ENCODE measurements around the gene HES6. TPM values are rescaled to one million over a fixed set of nuclear protein-coding genes. Genes with fewer than 3 reads are reported as not detected.

The HES6 gene
- total RNA-seq, 1 experiment from 2014 or later, result 17.9 TPM

- DNase-seq (ENCODE audit: low read depth), result peak; percentile 32
- in situ Hi-C loops (cut with HindIII; ENCODE audit: low pct_unique_long_range_greater_than_20kb, low sequenced_read_pairs), result no loop called here
Observed at GRCh38 chr2:238240757-238241711, 1.2 kb upstream of the HES6 start.

- no peak for DNase-seq (ENCODE audit: low read depth)
- in situ Hi-C loops (cut with HindIII; ENCODE audit: low pct_unique_long_range_greater_than_20kb, low sequenced_read_pairs), result no loop called here
Observed at GRCh38 chr2:238239543-238239862, 335 bp downstream of the HES6 start.

DNA sequence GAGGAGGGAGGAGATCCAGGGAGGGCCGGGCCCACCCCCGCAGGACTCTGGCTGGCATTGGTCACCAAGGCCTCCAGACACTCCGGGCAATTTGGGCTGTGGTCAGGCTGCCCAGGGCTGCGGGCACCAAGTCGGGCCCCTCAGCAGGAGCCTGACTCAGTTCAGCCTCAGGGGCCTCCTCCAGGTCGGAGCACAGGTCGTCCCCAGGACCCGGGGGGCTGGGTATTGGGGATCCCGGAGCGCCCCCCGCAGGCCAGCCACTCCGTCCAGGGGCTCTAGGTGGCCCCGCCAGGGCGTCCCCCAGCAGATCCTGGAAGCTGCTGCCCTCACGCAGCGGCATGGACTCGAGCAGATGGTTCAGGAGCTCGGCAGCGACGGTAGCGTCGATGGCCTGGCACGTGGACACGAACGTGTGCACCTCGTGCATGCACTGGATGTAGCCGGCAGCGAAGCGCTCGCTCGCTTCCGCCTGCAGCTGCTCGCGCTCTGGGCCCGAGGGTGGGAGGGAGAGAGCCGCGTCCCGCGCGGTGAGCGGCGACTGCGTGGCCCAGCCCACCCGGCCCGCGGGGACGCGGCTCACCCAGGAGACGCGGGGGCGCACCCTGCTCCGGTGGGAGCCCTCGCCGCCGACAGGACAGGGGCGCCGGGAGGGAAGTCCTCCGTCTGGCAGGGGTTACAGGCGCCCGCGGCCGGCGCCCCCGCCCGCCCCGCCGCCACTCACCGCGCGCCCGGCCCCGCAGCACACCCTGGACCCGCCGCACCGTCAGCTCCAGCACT, 884 bp downstream of the HES6 start:
- no peak for DNase-seq (ENCODE audit: low read depth)
- in situ Hi-C loops (cut with HindIII; ENCODE audit: low pct_unique_long_range_greater_than_20kb, low sequenced_read_pairs), result no loop called here

GRCh38 chr2:238238311-238238765, 1.5 kb downstream of the HES6 start:
- no peak for DNase-seq (ENCODE audit: low read depth)
- in situ Hi-C loops (cut with HindIII; ENCODE audit: low pct_unique_long_range_greater_than_20kb, low sequenced_read_pairs), result no loop called here

DNA sequence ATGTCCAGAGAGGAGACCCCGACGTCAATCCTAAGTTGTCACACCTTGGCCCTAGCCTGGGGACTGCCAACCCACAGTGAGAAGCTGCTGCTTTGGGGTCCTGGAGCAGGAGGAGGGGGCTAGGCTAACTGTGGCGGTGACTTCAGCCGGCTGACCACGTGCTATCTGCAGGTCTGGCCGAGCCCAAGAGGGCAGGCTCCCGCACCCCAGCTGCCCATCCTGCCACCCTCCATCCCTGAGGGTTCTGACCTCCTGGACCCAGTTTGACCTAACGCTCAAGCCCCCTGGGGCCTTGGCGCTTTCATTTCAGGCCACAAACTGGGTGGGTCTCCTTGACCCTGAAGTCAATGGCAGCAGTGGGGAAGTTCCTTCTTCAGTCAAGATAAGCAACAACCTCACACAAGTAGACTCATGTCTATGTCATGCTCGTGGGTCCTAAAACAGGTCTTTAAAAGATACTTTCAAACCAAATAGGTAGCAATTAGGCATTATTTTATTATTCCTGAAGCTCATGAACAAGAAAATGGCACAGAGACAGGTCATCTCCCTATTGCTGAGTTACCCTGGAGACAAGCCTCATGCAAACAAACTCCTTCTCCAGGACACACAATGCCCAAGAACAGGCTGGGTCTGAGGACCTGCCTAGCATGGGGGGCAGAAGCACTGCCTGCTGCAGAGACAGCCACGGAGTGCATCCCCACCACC, 2.3 kb downstream of the HES6 start:
- DNase-seq (ENCODE audit: low read depth), result no peak
- in situ Hi-C loops (cut with HindIII; ENCODE audit: low pct_unique_long_range_greater_than_20kb, low sequenced_read_pairs), result no loop called here

GRCh38 chr2:238236571-238236970, 3.3 kb downstream of the HES6 start:
- in situ Hi-C loops (cut with HindIII; ENCODE audit: low pct_unique_long_range_greater_than_20kb, low sequenced_read_pairs), result no loop called here
- no peak for DNase-seq (ENCODE audit: low read depth)

DNA sequence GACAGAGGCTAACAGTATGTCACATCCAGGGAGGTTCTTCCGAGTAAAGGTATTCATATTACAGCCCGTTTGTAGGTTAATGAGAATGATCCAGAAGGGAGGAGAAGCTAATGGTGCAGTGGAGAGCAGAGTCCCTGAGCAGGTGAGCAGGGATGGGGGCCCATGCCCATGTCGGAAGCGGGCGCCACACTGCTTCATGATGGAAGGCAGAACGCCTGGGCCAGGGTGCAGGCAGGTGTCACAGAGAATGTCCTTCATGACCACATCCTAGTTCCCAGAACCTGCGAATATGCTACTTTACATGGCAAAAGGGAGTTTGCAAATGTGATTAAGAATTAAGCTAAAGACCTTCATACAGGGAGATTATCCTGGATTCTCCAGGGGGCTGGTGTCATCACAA, 4.0 kb downstream of the HES6 start:
- in situ Hi-C loops (cut with HindIII; ENCODE audit: low pct_unique_long_range_greater_than_20kb, low sequenced_read_pairs), result no loop called here
- no peak for DNase-seq (ENCODE audit: low read depth)

- in situ Hi-C loops (cut with HindIII; ENCODE audit: low pct_unique_long_range_greater_than_20kb, low sequenced_read_pairs), result no loop called here
- DNase-seq (ENCODE audit: low read depth), result no peak
Observed at GRCh38 chr2:238235331-238235732, 4.5 kb downstream of the HES6 start.

DNA sequence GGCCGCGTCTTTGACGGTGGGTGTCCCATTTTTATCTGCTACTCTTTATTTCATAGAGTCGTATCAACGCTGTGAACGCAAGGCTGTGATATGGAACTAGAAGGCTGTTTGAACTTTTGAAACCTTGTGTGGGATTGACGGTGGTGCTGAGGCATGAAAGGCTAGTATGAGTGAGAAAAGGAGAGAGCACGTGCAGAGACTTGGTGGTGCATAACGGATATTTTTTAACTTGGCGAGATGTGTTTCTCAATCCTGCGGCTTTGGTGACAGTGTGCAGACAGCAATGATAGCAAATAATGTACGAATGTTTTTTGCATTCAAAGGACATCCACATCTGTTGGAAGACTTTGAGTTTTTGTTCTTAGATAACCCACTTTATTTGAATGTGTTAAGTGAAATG, 6.2 kb downstream of the HES6 start:
- DNase-seq (ENCODE audit: low read depth), result no peak
- in situ Hi-C loops (cut with HindIII; ENCODE audit: low pct_unique_long_range_greater_than_20kb, low sequenced_read_pairs), result no loop called here

GRCh38 chr2:238231809-238232208, 8.0 kb downstream of the HES6 start:
- no peak for DNase-seq (ENCODE audit: low read depth)
- in situ Hi-C loops (cut with HindIII; ENCODE audit: low pct_unique_long_range_greater_than_20kb, low sequenced_read_pairs), result no loop called here

DNA sequence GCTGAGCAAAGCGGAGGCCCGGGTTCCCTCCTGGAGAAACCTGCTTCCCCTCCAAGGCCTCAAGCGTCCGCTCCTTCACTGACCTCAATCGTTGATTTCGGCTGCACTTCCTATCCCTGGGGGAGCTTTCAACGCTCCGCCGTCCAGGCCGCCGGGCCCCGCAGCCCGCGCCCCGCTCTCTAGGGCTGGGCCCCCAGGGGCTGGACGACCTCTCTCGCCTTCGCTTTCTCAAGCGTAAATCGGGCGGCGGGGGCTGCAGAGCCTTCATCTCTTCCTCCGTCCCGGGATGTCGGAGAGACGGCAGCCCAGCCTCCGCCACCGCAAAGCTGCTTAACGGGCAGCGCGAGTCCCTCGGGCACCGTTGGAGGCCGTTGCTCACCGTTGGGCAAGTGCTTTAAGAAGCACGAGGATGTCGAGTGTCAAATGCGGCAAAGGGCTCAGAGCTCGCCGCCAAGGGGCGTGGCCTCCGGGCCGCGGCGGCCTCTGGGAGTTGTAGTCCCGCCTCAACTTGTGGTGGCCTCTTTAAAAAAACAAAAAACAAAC, 8.5 kb downstream of the HES6 start:
- in situ Hi-C loops (cut with HindIII; ENCODE audit: low pct_unique_long_range_greater_than_20kb, low sequenced_read_pairs), result no loop called here
- no peak for DNase-seq (ENCODE audit: low read depth)

DNA sequence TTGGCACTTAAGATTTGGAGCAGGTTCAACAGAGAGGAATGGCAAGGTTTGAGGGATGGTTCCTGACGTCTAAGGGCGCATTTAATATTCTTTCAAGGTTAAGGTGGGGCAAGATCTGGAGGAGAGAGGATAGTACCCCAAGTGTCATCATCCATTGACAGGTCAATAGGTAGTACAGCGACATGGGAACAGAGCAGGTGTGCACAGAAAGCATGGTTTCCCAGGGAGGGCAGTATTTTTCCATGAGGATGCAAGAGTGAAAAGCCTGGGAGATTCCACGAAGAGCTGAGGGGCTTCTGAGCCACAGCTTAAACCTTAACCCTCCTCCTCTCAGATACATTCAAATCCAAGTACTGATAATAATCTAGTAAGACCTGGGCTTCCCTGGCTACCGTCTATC, 9.1 kb downstream of the HES6 start:
- no peak for DNase-seq (ENCODE audit: low read depth)
- in situ Hi-C loops (cut with HindIII; ENCODE audit: low pct_unique_long_range_greater_than_20kb, low sequenced_read_pairs), result no loop called here

DNA sequence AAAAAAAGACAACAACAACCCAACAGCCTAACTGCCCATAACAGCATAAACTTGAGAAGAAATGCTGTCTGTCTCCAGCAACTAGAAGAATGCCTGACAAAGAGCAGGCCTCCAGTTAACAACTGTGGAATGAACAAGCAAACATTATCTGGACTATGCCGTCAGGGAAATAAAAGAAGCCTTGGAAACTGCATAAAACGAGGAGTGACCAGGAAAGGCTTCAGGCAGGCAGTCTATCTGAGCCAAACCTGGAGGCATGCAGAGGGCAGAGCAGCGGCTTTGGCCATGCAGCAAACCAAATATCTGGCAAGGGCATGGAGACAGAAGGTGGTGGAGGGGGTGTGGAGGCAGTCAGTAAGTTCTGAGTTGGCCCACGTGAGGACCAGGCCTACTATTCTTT, 11.1 kb downstream of the HES6 start:
- DNase-seq (ENCODE audit: low read depth), result no peak
- in situ Hi-C loops (cut with HindIII; ENCODE audit: low pct_unique_long_range_greater_than_20kb, low sequenced_read_pairs), result no loop called here

- DNase-seq (ENCODE audit: low read depth), result no peak
- in situ Hi-C loops (cut with HindIII; ENCODE audit: low pct_unique_long_range_greater_than_20kb, low sequenced_read_pairs), result no loop called here
Observed at GRCh38 chr2:238227587-238228032, 12.2 kb downstream of the HES6 start.

DNA sequence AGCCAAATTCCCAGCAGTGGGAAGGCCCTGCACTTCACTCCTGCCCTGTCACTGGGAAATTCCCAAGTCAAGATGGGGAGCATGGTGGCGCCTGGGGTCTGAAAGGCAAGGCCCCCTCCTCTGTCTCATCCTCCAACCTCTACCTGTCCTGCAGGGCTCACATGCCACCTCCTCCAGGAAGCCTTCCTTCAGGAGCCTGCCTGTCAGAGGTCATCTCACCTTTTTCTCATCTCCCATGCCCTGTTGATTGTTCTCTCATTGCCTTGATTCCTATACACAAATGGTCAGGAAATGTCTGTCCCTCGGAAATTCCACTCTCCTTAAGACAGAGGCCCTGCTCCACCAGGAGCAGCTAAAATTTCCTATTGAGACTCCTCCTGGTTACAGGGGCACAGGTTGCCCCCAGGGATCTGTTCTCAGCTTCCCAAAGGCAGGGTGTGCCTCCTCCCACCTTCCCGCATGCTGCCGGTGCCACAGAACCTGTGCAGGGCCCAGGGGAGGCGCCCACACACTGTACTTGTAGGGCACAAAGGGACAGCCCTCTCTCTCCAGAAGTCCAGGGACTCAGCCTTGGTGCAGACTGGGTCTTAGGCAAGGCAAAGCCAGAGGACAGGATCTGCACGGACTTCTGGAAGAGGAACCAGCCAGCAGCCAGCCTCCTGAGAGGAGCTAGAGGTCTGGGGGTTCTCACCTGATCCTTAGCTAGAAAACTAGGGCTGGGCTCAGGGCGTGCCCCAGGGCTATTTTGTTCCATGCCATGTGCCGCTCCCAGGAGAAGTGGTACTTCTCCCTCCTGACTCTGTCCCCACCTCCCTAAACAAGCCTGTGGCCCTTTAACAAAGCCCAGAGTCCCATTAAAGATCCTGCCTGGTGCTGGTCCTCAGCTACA, 12.9 kb downstream of the HES6 start:
- no peak for DNase-seq (ENCODE audit: low read depth)
- in situ Hi-C loops (cut with HindIII; ENCODE audit: low pct_unique_long_range_greater_than_20kb, low sequenced_read_pairs), result no loop called here

DNA sequence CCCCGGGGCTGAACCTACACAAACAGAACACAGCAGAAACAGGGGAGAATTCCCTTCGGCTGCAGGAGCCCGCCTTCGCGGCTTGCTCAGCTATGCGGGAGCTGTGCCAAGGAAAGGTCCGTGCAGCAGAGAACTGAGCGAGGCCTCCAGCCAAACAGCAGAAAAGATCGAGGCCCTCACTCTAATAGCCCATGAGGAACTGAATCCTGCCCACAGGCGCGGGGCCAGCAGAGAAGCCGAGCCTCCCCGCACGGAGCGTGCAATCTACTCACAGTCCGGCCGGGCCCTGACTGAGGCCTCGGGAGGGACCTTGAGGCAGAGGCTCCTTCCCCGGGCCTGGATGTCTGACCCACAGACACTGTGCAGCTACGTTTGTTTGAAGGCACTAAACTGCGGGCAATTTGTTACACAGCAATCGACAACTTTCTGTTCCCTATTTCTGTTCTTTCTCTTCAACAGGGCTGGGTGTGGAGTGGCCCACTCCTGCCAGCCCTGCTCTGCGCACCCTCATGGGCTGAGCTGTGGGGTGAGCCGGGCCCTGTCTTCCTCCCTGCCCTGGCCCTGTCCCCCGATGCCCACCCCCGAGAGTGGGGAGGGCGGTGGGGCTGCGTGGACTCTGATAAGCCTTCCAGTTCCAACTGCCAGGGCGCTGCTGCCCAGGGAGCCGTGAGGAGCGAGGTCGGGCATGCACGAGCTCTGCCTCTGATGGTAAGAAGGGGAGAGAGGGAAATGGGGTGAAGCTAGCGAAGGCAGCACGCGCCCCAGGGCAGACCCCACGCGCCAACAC, 13.7 kb downstream of the HES6 start:
- in situ Hi-C loops (cut with HindIII; ENCODE audit: low pct_unique_long_range_greater_than_20kb, low sequenced_read_pairs), result no loop called here
- no peak for DNase-seq (ENCODE audit: low read depth)

GRCh38 chr2:238225121-238225520, 14.7 kb downstream of the HES6 start:
- no peak for DNase-seq (ENCODE audit: low read depth)
- in situ Hi-C loops (cut with HindIII; ENCODE audit: low pct_unique_long_range_greater_than_20kb, low sequenced_read_pairs), result no loop called here

Data from Caki2 (cell line).